ENCODE measurements around the gene FGR.
A peak's percentile ranks its signal among the peaks of the same experiment; 100 is the strongest.

FGR gene

DNA sequence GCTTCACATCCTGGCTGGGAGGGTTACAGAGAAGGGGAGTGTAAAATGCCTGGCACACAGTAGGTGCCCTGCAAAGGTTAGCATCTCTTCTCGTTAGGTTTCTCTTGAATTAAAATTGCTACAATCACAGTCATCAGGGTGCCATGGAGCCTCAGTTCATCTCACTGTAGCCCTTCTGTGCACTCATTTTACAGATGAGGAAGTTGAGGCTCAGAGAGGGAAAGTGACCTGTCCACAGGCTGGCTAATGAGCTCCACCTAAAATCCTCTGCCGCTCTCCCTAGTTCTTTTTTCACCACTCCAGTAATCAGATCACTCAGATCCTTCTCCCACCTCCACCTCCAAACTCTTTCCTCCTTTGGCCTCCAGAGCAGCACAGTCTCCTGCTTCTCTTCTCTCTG is 17.6 kb downstream of the FGR start:
- DNase-seq (ENCODE audit: low read depth in 2 of 2), result no peak

DNA sequence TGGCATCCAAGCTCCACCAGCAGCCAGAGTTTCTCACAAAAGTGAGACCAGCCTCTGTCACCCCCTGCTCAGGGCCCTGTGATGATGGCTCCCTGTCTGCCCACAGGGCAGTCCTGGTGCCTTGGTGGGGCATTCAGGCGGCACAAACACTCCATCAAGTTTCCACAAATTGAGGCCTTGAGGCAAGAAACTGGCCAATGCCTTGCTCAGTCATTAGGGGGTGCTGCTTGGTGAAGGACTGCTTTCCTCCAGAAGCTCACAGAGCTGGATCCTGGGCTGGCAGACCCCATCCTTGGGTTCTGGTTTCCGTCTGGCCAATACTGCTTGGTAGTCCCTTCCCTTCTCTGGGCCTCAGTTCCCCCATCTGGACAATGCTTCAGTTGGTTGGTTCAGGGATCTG is 18.5 kb downstream of the FGR start:
- no peak for DNase-seq (ENCODE audit: low read depth in 2 of 2)

- DNase-seq (ENCODE audit: low read depth in 2 of 2), result no peak
Measured at GRCh38 chr1:27615346-27616192, 19.4 kb downstream of the FGR start.

- DNase-seq (ENCODE audit: low read depth in 2 of 2), result no peak
Measured at GRCh38 chr1:27614625-27615344, 20.2 kb downstream of the FGR start.

DNA sequence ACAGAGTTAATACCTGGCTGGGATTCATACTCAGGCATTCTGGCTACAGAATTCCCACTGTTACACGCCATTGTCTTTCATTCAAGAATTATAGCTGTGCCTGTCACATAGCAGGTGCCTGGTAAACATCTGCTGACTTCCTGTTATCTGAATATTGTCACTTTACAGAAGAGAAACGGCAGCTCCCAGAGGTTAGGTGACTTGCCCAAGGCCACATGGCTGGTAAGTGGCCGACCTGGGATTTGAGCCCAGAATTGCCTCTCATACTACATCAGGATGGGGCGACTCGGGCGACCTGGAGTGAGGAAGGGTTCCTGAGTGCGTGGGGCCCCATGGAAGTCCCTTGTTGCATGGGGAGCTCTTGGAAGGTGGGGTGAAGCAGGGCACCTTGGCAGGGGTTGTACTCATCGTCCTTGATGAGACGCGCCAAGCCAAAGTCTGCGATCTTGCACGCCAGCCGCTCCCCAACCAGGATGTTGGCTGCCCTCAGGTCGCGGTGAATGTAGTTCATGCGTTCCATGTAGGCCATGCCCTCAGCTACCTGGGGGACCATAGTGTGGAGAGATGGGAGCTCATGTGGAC is 20.9 kb downstream of the FGR start:
- DNase-seq (ENCODE audit: low read depth in 2 of 2), result no peak

GRCh38 chr1:27612718-27613117 is 22.3 kb downstream of the FGR start:
- no peak for DNase-seq (ENCODE audit: low read depth in 2 of 2)

- no peak for DNase-seq (ENCODE audit: low read depth in 2 of 2)
Measured at GRCh38 chr1:27611450-27611849, 23.5 kb downstream of the FGR start.

DNA sequence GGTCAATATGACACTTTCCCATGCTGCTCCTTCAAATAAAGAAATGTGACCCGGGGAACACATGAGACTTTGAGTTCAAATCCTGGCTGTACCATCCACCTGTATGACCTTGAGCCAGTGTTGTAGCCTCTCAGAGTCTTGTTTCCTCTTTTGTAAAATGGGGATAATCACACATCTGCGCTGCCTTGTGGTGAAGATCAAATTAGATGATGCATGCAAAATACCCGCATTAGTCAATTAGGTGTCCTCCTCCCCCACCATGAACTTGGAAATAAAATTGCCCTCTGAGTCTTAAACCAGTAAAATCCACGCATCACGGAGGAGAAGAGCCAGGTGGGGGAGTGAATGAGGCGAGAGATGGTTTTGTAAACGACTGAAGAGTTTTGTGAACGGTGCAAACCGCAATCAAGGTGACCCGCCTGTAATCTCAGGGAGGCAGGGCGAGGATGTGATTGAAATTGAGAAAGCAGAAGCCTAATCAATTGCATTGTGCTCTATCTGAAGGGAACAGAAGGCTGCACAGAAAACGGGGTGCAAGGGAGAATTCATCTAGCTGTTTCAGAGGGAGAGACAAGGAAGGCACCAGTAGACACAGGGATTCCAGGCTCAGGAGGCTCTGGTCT is 25.3 kb downstream of the FGR start:
- no peak for DNase-seq (ENCODE audit: low read depth in 2 of 2)

- DNase-seq (ENCODE audit: low read depth in 2 of 2), result no peak
Measured at GRCh38 chr1:27609210-27609555, 25.8 kb downstream of the FGR start.

DNA sequence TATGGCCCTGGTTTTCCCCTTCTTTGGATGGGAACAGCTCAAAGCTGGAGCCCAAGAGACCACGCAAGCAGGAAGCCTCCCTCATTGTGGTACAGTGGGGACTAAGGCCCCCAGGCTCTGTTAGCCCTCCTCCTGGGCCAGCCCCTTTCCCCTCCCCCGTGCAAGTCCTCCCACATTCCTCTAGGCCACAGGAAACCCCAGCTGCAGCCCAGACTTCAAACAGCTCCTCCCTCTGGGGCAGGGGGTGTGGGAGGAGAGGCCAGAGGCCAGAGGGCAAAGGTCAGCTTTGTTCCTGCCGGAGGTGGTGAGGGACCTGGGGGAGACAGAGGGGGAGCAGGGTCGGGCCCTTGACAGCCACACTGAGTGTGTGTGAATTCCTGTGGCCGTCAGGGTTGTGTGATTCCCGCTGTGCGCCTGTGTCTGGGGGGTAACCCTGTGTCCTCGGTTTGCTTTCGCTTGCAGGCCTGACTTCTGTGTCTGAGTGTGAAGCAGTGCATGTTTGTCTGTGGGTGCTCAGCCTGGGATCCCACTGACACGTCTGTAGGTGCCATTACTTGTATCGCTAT is 27.7 kb downstream of the FGR start:
- no peak for DNase-seq (ENCODE audit: low read depth in 2 of 2)

- DNase-seq (ENCODE audit: low read depth in 2 of 2), result no peak
Measured at GRCh38 chr1:27606708-27607238, 28.2 kb downstream of the FGR start.

DNA sequence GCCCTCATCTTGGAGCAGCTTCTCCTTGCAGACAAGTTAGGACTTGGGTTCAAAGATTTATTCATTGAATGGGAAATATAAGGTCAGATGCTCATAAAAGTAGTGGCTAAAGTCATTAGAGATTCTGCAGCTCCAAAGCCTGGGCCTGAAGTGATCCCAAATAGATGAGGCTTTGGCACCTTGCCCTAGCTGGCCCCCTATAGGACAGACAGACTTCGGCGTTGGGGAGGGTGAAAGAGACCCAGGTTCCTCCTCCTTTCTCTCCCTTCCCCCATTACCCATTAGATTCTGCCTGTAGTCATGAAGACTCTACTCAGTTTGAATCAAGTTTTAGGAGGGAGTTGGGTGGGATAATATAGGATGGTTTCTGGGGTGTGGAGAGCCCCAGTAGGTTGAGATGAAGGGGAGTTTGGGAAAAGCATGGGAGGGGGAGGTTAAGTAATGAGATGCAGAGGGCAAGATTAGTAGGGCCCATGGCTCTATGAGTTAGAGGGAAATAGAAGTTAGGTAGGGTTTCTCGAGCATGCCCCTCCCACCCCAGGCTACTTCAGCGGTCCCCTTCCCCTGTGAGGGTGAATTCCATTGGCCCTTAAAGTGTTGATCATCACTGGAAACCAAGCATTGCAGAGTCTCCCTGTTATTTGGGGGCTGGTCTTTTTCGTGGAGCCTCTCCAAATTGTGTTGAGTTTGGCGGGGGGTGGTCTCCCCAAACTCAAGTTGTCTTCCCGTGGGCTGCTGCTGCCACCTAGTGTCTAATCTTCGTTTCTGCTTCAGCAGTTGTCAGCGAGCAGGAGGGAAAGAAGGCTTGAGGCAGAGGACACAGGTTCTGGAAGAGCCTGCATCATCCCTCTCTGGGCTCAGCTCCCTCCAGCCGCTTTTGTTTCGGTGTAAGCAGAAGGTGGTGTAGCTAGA is 28.9 kb downstream of the FGR start:
- peak in 1 of 2 donors; percentile 29 for DNase-seq (ENCODE audit: low read depth in 2 of 2)

DNA sequence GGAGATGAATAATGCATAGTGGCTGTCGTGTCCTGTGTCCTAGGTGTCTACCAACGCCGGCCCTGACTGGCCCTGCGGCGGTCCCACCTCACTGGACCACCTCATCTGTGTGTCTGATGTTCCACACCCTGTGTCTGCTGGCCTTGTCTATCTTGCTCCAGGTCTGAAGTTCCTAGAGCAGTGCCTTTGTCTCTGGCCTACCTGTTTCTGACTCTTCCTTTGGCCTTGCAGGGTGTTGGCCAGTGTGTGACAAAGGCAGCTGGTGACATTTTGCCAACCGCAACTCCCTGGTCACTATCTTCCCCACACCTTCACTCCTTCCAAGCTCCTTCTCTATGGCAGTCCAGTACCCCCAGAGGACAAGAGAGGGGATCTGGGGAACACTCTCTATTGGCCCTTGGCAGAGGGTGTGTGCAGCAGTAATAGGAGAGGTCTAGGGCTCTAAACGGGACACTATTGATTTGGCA is 29.7 kb downstream of the FGR start:
- DNase-seq (ENCODE audit: low read depth in 2 of 2), result no peak

GRCh38 chr1:27604579-27605299 is 30.2 kb downstream of the FGR start:
- DNase-seq (ENCODE audit: low read depth in 2 of 2), result no peak

- peak; percentile 85 to 86 for DNase-seq (ENCODE audit: low read depth in 2 of 2)
Measured at GRCh38 chr1:27603681-27604578, 31.1 kb downstream of the FGR start, which contains the start of gene AHDC1. AHDC1 (minus strand) TSS chr1:27604144; CDS start chr1:27552115, 52,029 bp downstream.

DNA sequence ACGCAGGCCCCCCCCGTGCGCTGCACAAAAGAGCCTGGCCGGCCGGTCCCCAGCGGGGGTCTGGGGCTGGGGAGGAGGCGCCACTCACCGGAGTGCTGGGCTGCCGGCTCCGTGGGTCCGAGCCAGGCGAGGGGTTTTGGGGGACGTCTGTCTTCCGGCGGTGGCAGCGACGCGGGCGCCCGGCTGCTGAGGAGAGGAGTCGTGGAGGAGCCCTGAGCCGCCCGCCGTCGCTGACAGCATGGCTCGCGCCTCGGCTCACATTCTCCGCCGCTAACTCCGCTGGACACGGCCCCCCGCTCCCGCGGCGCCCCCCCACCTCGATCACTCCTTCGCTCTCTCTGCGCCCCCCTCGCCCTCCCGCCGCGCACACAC is 31.7 kb downstream of the FGR start:
- no peak for DNase-seq (ENCODE audit: low read depth in 2 of 2)

DNA sequence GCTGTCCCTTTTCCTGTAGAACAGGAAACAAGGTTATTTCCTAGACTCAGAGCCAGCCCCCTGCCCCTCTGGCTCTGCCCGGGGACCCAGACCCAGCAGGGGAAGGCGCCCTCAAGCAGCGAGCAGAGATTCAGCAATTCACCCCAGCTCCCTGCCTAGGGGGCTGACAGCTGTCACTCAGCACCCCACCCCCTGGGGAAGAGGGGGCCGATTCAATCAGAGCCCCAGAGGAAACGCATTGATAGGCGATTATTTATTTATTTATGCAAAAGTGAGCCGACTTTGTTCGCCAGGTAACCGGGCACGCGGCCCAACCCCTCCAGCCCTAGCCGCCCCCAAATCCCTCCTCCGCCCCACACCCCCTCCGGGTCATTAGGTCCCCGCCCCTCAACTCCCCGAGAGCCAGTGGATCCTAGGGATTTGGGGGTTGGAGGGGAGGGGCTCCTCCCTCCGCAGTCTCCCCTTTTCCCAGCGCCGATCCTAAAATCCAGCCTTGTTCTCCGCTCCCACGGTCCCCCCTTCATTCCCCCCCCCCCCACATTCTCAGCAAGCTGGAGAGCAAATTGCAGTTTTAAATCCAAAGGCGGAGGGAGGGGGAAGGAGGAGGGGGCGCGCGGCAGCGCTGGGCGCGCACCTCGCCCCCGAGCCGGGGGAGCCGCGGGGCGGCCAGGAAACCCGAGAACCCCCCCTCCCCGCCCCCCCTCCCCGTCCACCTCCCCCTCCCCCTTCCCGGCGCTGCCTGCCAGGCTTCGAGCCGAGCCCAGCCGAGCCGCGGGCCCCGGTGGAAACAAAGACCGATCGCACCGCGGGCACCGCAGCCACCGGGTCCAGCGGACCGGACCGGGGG is 32.3 kb downstream of the FGR start:
- DNase-seq (ENCODE audit: low read depth in 2 of 2), result no peak
